Left lung (tissue), 10 donors: Measurements from ENCODE around the gene ECT2. TPM values are rescaled to one million over a fixed set of nuclear protein-coding genes. Genes with fewer than 3 reads are reported as not detected.
"Not testable (repeated sequence)": the region's sequence is repeated elsewhere in the genome, so short reads cannot be mapped to it uniquely, and the experiment has no call there.

Experiments used
- ATAC-seq: fragments of 200-7000 bp; cut with Tn5 transposase; one replicate; pipeline ENCODE4 v1.9.1; 2020; ENCODE audit warnings: moderate library complexity
- DNase-seq, 4 donors: peaks; one replicate each; pipeline ENCODE4 v3.0.0-alpha.2; 2013 to 2020
- H3K27ac ChIP-seq, 2 donors: fragments of 200-600 bp; sonication (generic) in 1 of 2; one replicate each; pipeline versions ENCODE4 v1.5.0 to v1.8.0; 2020 to 2021
- H3K27me3 ChIP-seq, 2 donors: fragments of 200-600 bp; sonication (generic) in 1 of 2; one replicate each; pipeline versions ENCODE4 v1.5.0 to v1.8.0; 2020 to 2021
- H3K36me3 ChIP-seq, 2 donors: fragments of 200-600 bp; sonication (generic) in 1 of 2; one replicate each; pipeline versions ENCODE4 v1.5.0 to v1.8.0; 2020 to 2021
- H3K4me1 ChIP-seq, 2 donors: fragments of 200-600 bp; one replicate each; pipeline ENCODE4 v1.8.0; 2021
- H3K4me3 ChIP-seq, 2 donors: fragments of 200-600 bp; sonication (generic) in 1 of 2; one replicate each; pipeline versions ENCODE4 v1.5.0 to v1.8.0; 2020 to 2021; ENCODE audit warnings: mild to moderate bottlenecking in 1 of 2
- H3K9me3 ChIP-seq, 2 donors: fragments of 200-600 bp; sonication (generic) in 1 of 2; one replicate each; pipeline versions ENCODE4 v1.5.0 to v1.8.0; 2020 to 2021
- CTCF ChIP-seq, 2 donors: fragments of 200-600 bp; sonication (generic) in 1 of 2; IDR thresholded peaks; one replicate each; pipeline versions ENCODE4 v1.5.0 to v1.8.0; 2021; ENCODE audit warnings: antibody characterized with exemption in 2 of 2
- intact Hi-C, 2 donors: fragments of 100-400 bp; cut with DNase I; formaldehyde crosslinking; loops; one replicate each; pipeline versions ENCODE4 v1.11.2 to v1.14.2; 2022
- polyA plus RNA-seq, 6 donors: library from polyadenylated mRNA; unstranded; fragments of 120-200 nt; gene quantifications; one replicate each; pipeline ENCODE4 v1.2.1, GENCODE V29; 2013; ENCODE audit not compliant: insufficient read length in 6 of 6
- total RNA-seq, 2 donors: library from RNA; stranded (reverse); fragmentation: NEBNext Ultra II Directional; extraction: Animal tissue kit (Norgen Biotek cat#: 25700); gene quantifications; one replicate each; pipeline ENCODE4 v1.2.1, GENCODE V29; 2021
- donor health status: DM: no; HTN: yes; CAD: no.
- donor health status: DM: no; HTN: no; CAD: no.

The ECT2 gene
- total and polyA plus RNA-seq, 8 donors: 23.1 to 44.2 (median 29.3) TPM

DNA sequence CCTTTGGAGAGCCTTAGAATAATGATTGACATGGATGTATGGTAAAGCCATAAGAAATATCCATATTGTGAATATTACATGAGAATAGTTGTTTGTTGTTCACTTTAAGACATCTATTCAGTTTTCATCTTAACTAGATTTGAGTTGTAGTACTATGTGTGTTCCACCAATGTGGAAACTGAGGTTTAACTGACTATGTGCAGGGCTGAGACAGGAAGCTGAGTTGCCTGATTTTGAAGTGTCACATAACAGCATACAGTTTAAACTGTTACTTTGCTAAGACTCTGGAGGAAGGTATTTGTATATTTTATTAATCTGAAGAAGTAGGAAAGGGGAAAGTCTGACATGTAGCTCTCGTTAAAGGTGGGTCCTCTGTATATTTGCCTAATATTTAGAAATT lies 2.1 kb downstream of the ECT2 start:
- DNase-seq: no peak
- ATAC-seq: no peak
- H3K4me3 ChIP-seq: no peak overlapping the region
- intact Hi-C loops: no loop called here
- H3K4me1 ChIP-seq: peaks cover 6 to 31% of the 10 kb centered on the region in 2 donors
- no peaks in the 10 kb centered on the region for H3K27me3 ChIP-seq
- H3K36me3 ChIP-seq: peaks cover 0 to 24% of the 10 kb centered on the region in 2 donors
- H3K27ac ChIP-seq: no peak overlapping the region
- no peak for TF ChIP-seq CTCF (IDR thresholded peaks at IDR 0.05)
- H3K9me3 ChIP-seq: no peaks in the 10 kb centered on the region

- Histone ChIP-seq H3K4me3 (no peak overlapping the region), H3K36me3 (peaks cover 0 to 29% of the 10 kb centered on the region in 2 donors), H3K27ac (no peak overlapping the region), H3K9me3 (no peaks in the 10 kb centered on the region), H3K4me1 (peaks cover 6 to 31% of the 10 kb centered on the region in 2 donors), H3K27me3 (no peaks in the 10 kb centered on the region)
- DNase-seq (no peak), ATAC-seq (no peak)
- TF ChIP-seq CTCF (IDR thresholded peaks at IDR 0.05): no peak
- intact Hi-C loops: no loop called here
Observed at GRCh38 chr3:172753125-172753524, 2.6 kb downstream of the ECT2 start.

- H3K9me3 ChIP-seq, DNase-seq, H3K27ac ChIP-seq, intact Hi-C loops, H3K27me3 ChIP-seq, H3K4me3 ChIP-seq, H3K4me1 ChIP-seq, ATAC-seq: not testable (repeated sequence)
- H3K36me3 ChIP-seq: peaks cover 0 to 72% of the 10 kb centered on the region in 2 donors
Observed at GRCh38 chr3:172760416-172760815, 9.9 kb downstream of the ECT2 start.

DNA sequence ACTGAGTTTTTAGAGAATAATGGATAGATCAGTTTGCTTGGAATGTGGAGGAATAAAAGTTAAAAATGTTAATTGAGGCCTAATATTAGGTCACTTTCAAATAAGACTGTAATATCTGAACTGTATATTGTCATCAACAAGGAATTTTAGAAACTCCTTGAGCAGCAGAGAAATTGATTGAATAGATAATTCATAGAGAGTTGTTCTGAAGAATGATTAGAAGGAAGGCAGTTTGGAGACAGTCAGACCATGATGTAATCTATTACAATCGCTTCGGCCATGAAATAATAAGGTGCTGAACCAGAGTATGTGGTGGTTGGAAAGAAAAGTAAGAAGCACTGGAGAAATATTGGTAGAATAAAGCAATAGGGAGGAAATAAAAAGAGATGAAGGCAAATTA lies 15.7 kb downstream of the ECT2 start:
- no peak for TF ChIP-seq CTCF (IDR thresholded peaks at IDR 0.05)
- H3K36me3 ChIP-seq: peaks cover 0 to 98% of the 10 kb centered on the region in 2 donors
- H3K27ac ChIP-seq: no peak overlapping the region
- H3K9me3 ChIP-seq: no peaks in the 10 kb centered on the region
- H3K27me3 ChIP-seq: no peaks in the 10 kb centered on the region
- no peaks in the 10 kb centered on the region for H3K4me1 ChIP-seq
- H3K4me3 ChIP-seq: no peak overlapping the region
- ATAC-seq (no peak), DNase-seq (no peak)
- intact Hi-C loops: no loop called here

- Histone ChIP-seq H3K36me3 (peaks cover 0 to 95% of the 10 kb centered on the region in 2 donors), H3K9me3 (no peaks in the 10 kb centered on the region), H3K27me3 (no peaks in the 10 kb centered on the region), H3K4me3 (no peak overlapping the region), H3K4me1 (no peaks in the 10 kb centered on the region), H3K27ac (no peak overlapping the region)
- ATAC-seq (no peak), DNase-seq (no peak)
- no peak for TF ChIP-seq CTCF (IDR thresholded peaks at IDR 0.05)
- intact Hi-C loops: no loop called here
Observed at GRCh38 chr3:172766718-172767405, 16.3 kb downstream of the ECT2 start.

DNA sequence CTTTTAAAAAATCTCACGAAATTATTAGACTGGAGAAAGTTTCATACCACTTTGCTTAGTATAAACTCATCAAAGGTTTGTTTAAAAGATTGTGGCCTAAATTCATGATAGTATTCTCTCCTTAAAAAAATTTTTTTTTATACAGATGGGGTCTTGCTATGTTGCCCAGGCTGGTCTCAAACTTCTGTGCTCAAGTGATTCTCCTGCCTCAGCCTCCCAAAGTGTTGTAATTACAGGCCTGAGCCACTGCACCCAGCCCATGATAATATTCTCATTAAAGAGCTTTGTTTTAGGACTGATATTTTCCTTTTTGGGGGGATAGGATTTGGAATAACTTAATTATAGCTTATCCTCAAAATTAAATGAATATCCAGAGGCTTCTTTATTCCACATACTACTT lies 19.9 kb downstream of the ECT2 start:
- Histone ChIP-seq H3K27me3 (no peaks in the 10 kb centered on the region), H3K27ac (no peak overlapping the region), H3K36me3 (peaks cover 0 to 90% of the 10 kb centered on the region in 2 donors), H3K4me3 (no peak overlapping the region), H3K9me3 (no peaks in the 10 kb centered on the region), H3K4me1 (no peaks in the 10 kb centered on the region)
- TF ChIP-seq CTCF (IDR thresholded peaks at IDR 0.05): no peak
- no peak for ATAC-seq
- no peak for DNase-seq
- intact Hi-C loops: no loop called here
